Choroid plexus epithelial cell (primary cell): ENCODE measurements around the gene ENAH.

Experiments used
- DNase-seq: peaks from one replicate; pipeline ENCODE4 v3.0.0-alpha.2; 2010; ENCODE audit warnings: low read depth
- H3K4me3 ChIP-seq: 2 replicates; pipeline ENCODE4 v1.5.1; 2011; ENCODE audit warnings: low read depth, mild to moderate bottlenecking, control low read depth, low read length, moderate library complexity
- CTCF ChIP-seq: conservative IDR thresholded peaks from 2 replicates; pipeline ENCODE4 v1.5.1; 2011; ENCODE audit warnings: low read depth, mild to moderate bottlenecking, control low read depth, inconsistent platforms, low read length, moderate library complexity

ENAH gene

DNA sequence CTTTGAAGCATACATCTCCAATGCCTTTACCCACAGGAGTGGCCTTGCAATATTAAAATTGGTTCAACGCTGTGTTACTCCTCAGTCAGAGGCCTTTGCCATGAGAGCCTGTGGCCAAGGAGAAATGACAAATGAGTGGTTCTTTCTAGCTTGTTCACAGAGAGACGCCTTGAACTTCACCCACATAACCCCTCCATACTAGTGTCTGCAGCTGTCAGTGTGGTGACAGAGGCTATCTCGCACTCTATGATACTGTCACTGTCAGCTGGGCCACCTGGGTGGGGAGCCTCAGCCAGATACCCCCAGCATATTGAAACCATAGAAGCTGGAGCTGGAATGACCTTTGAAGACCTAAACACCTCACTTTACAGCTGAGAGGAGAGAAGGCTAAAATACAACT, 167.7 kb downstream of the ENAH start:
- no peak for TF ChIP-seq CTCF
- DNase-seq: no peak
- no peak overlapping the region for H3K4me3 ChIP-seq

DNA sequence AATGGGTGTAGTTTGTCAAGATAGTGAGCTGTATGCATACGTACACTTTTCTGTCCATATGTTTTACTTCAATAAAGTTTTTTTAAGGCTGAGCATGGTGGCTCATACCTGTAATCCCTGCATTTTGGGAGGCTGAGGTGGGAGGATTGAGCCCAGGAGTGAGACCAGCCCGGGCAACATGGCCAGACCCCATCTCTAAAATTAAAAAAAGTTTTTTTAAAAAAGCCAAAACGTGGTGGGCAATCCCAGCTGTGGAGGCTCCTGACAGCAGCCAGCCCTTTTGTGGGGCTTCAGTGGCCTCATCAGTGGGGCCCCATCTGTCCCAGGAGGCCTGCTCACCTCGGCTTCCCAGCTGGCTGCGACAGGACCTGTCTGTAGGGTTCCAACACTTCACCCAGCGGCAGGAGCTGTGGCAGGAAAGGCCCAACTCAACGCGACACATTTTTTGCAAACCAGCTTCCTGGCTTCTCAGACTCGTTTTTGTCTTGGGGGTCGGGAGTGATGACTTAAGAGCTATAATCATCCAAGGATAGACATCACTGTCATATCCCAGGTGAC, 168.2 kb downstream of the ENAH start:
- no peak for DNase-seq
- TF ChIP-seq CTCF: no peak
- H3K4me3 ChIP-seq: no peak overlapping the region

DNA sequence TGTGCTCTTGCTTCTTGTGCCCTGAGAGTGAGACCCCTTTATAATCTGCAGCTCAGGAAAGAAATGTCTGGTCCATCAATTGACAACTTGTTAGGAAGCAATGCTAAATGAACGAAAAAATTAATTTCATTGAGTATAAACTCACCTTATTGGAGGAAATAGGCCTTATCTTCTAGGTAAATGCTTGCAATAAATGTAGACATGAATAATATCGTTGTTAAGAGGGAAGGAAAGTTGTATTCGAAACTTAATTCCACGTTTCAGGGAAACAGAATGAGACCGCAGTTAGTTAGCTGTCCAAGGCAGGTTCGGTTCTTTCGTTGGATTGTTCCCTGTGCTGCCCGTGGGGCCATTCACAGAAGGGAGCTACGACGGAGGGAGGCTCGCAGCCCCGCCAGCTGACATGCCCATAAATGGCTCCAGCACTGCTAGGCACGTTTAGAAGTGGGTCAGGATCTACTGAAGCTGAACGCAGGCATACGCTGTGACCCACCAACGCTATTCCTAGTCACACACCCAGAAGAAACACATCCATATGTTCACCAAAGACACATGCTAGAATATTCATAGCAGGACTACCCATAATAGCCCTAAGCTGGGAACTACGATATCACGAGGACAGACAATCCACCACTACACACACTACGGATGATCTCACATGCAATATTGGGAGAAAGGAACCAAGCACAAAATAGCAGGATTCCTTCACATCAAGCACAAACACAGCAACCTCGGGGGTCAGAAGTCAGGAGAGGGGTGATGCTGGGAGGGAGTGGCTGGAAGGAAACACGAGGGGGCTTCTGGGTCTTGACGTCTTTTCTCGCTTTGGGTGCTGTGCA, 168.9 kb downstream of the ENAH start:
- no peak for DNase-seq
- H3K4me3 ChIP-seq: no peak overlapping the region

DNA sequence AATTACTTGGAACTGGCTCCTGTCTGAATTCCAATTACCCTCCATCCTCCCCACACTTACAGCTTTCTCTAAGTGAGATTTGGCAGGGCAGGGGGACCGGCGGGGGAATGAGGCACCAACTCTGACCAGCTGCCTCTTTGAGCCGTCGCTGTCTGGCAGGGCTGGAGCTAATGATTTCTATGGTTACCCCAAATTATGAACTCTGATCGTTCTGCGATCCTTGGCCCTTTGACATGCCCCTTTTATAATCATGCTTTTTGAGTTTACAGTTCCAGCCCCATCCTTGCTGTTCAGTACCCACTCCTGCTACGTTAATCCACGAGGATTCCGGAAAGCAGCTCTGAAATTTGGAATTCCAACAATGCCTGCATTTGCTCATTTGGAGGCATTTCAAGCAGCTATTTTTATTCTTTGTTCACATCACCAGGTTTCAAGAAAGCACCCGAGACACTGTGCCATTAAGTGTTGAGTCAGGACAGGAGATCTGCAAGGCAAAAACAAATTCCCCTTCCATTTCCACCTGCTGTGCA, 170.4 kb downstream of the ENAH start:
- peak; percentile 60 for DNase-seq
- no peak overlapping the region for H3K4me3 ChIP-seq
- no peak for TF ChIP-seq CTCF

More for the DNA sequence above, 168.9 kb downstream of the ENAH start:
- no peak for TF ChIP-seq CTCF

DNA sequence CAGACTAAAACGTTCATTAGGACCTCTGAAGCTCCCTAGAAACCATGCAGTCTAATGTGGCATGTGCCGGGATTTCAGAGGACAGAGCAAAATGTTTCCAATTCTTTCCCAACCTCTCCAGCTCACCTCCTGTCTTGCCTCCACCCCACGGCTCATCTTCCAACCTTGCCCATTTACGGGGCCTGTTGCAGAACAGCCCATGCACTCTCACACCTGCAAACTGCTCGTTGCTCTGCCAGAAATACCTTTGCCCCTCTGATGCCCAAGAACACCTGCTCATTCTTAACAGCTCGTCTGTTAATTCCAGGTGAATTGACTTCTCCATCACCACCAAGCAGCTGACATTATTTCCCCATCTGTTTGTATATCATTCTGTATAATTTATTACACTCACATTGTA, 171.2 kb downstream of the ENAH start:
- no peak for TF ChIP-seq CTCF
- no peak overlapping the region for H3K4me3 ChIP-seq

DNA sequence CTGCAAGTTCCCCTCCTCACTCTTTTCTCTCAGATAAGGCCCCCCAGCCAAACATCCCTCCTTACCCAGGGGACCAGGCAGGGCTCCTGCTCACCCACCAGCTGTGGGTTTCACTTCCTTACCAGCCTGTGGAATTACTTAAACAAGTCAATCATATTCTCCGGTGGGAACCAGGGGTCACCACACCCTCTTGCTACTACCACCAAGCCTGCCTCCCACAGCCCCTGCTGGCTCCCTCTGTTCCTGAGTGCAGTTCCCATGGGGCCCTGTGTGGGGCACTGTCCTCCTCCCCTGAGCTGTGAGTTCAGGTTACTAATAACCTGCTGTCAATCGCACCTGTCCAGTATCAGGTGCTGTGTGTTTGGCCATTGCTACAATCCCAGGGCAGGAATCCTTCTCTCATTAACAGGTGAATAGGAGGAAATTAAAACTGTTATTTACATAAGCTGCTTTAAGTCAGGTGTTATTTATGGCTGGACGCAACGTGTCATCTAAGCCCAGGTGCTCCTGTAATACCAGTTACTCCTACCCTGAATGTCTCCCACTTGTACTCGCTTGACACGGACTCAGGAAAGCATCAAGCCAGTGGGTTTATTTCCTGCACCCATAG, 172.0 kb downstream of the ENAH start:
- no peak overlapping the region for H3K4me3 ChIP-seq
- DNase-seq: peak; percentile 55
- peak; percentile 91 for TF ChIP-seq CTCF

More for the DNA sequence above, 171.2 kb downstream of the ENAH start:
- no peak for DNase-seq
